Suppressor macrophage treated with lipopolysaccharide for 4 hours (primary cell): ENCODE results near the gene GPR35.
A peak's percentile ranks its signal among the peaks of the same experiment; 100 is the strongest.

Experiments
- DNase-seq: peaks from one replicate; pipeline ENCODE4 v3.0.0-alpha.2; 2020

GPR35 gene

GRCh38 chr2:240589850-240590525 lies 35.3 kb upstream of the GPR35 start:
- DNase-seq, result no peak

- DNase-seq, result no peak
Observed at GRCh38 chr2:240590681-240591111, 34.6 kb upstream of the GPR35 start.

- no peak for DNase-seq
Observed at GRCh38 chr2:240591226-240591625, 34.1 kb upstream of the GPR35 start.

- no peak for DNase-seq
Observed at GRCh38 chr2:240591784-240592183, 33.5 kb upstream of the GPR35 start.

GRCh38 chr2:240593026-240593702 lies 32.1 kb upstream of the GPR35 start:
- no peak for DNase-seq

GRCh38 chr2:240593703-240594451 lies 31.4 kb upstream of the GPR35 start:
- DNase-seq, result no peak

GRCh38 chr2:240594511-240595380 lies 30.5 kb upstream of the GPR35 start:
- DNase-seq, result no peak

GRCh38 chr2:240595381-240596079 lies 29.8 kb upstream of the GPR35 start:
- peak; percentile 37 for DNase-seq

- DNase-seq, result no peak
Observed at GRCh38 chr2:240596080-240596460, 29.2 kb upstream of the GPR35 start.

GRCh38 chr2:240596491-240596931 lies 28.8 kb upstream of the GPR35 start:
- no peak for DNase-seq

GRCh38 chr2:240597054-240597418 lies 28.2 kb upstream of the GPR35 start:
- no peak for DNase-seq

- no peak for DNase-seq
Observed at GRCh38 chr2:240597419-240598181, 27.7 kb upstream of the GPR35 start.

GRCh38 chr2:240598311-240598911 lies 26.9 kb upstream of the GPR35 start:
- DNase-seq, result no peak

- no peak for DNase-seq
Observed at GRCh38 chr2:240599141-240599583, 26.1 kb upstream of the GPR35 start.

GRCh38 chr2:240600451-240600961 lies 24.8 kb upstream of the GPR35 start:
- no peak for DNase-seq

- DNase-seq, result no peak
Observed at GRCh38 chr2:240601061-240601830, 24.0 kb upstream of the GPR35 start.

- DNase-seq, result no peak
Observed at GRCh38 chr2:240601831-240602160, 23.5 kb upstream of the GPR35 start.

- DNase-seq, result no peak
Observed at GRCh38 chr2:240602266-240603050, 22.8 kb upstream of the GPR35 start.
